Endothelial cell of umbilical vein (primary cell): ENCODE data around the gene TBC1D8B.

Experiments
- EZH2 ChIP-seq: IDR thresholded peaks from 2 replicates; pipeline ENCODE4 v1.6.1; 2012; ENCODE audit warnings: borderline replicate concordance, low read depth, mild to moderate bottlenecking, moderate library complexity, low read length, inconsistent platforms; ENCODE audit not compliant: severe bottlenecking
- FOS ChIP-seq: IDR thresholded peaks from 2 replicates; pipeline ENCODE4 v1.6.1; 2011; ENCODE audit warnings: mild to moderate bottlenecking, low read length, moderate library complexity, borderline replicate concordance; ENCODE audit not compliant: insufficient read depth
- JUN ChIP-seq: IDR thresholded peaks from 2 replicates; pipeline ENCODE4 v1.6.1; 2011; ENCODE audit warnings: borderline replicate concordance, low read depth; ENCODE audit not compliant: insufficient read length, insufficient read depth
- MYC ChIP-seq: IDR thresholded peaks from one replicate; pipeline ENCODE4 v1.6.1; 2011; ENCODE audit warnings: mild to moderate bottlenecking, low read depth, low read length
- POLR2A ChIP-seq: IDR thresholded peaks from 2 replicates; pipeline ENCODE4 v1.6.1; 2012; ENCODE audit warnings: low read depth, mild to moderate bottlenecking, control low read depth, low read length
- POLR2AphosphoS5 ChIP-seq: IDR thresholded peaks from 2 replicates; pipeline ENCODE4 v1.6.1; 2012; ENCODE audit warnings: low read depth, mild to moderate bottlenecking, control low read depth, low read length, moderate library complexity; ENCODE audit not compliant: insufficient read depth
- TF ChIP-seq, protein P1 (sequence below), 2 donors: IDR thresholded peaks; 1 replicate in 1 of 2; 2 replicates in 1 of 2; pipeline ENCODE4 v1.5.1; 2011; ENCODE audit warnings: low read length in 2 of 2, mild to moderate bottlenecking in 2 of 2, moderate library complexity in 2 of 2, control low read depth in 1 of 2, inconsistent platforms in 1 of 2, low read depth in 1 of 2; ENCODE audit not compliant: insufficient read depth in 1 of 2; ENCODE audit errors: extremely low read depth in 1 of 2

- TF ChIP-seq, protein P1, sequence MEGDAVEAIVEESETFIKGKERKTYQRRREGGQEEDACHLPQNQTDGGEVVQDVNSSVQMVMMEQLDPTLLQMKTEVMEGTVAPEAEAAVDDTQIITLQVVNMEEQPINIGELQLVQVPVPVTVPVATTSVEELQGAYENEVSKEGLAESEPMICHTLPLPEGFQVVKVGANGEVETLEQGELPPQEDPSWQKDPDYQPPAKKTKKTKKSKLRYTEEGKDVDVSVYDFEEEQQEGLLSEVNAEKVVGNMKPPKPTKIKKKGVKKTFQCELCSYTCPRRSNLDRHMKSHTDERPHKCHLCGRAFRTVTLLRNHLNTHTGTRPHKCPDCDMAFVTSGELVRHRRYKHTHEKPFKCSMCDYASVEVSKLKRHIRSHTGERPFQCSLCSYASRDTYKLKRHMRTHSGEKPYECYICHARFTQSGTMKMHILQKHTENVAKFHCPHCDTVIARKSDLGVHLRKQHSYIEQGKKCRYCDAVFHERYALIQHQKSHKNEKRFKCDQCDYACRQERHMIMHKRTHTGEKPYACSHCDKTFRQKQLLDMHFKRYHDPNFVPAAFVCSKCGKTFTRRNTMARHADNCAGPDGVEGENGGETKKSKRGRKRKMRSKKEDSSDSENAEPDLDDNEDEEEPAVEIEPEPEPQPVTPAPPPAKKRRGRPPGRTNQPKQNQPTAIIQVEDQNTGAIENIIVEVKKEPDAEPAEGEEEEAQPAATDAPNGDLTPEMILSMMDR (IDR thresholded peaks at IDR 0.05; ENCODE audit: extremely low read depth in 1 of 2, insufficient read depth in 1 of 2, low read depth in 1 of 2, low read length in 2 of 2), result no peak
- no peak for TF ChIP-seq POLR2A
- no peak for TF ChIP-seq EZH2
- TF ChIP-seq POLR2AphosphoS5, result no peak
- no peak for TF ChIP-seq MYC
- TF ChIP-seq FOS, result no peak
- TF ChIP-seq JUN, result no peak
These were observed 103.9 kb downstream of the TBC1D8B start for GRCh38 chrX:106906361-106906760.
